Measurements from ENCODE around the gene CERCAM.

Gene CERCAM

GRCh38 chr9:128420651-128421481 is at the start of gene CERCAM:
Gene CERCAM (plus strand): TSS chr9:128420857. CDS start chr9:128420878, 21 bp downstream.
- DNase-seq = peak; percentile 53

GRCh38 chr9:128371630-128372117 is 49.0 kb upstream of the CERCAM start:
- DNase-seq = peak; percentile 11

- DNase-seq = no peak
Observed at GRCh38 chr9:128372188-128372641, 48.4 kb upstream of the CERCAM start.

GRCh38 chr9:128372784-128373183 is 47.9 kb upstream of the CERCAM start:
- DNase-seq = peak; percentile 8

- no peak for DNase-seq
Observed at GRCh38 chr9:128374221-128374675, 46.4 kb upstream of the CERCAM start.

GRCh38 chr9:128375865-128376264 is 44.8 kb upstream of the CERCAM start:
- DNase-seq = no peak

GRCh38 chr9:128382261-128382660 is 38.4 kb upstream of the CERCAM start:
- no peak for DNase-seq

GRCh38 chr9:128383007-128383753 is 37.5 kb upstream of the CERCAM start:
- no peak for DNase-seq

GRCh38 chr9:128383791-128384190 is 36.9 kb upstream of the CERCAM start:
- DNase-seq = no peak

GRCh38 chr9:128384801-128385495 is 35.7 kb upstream of the CERCAM start:
- DNase-seq = no peak

GRCh38 chr9:128385496-128386460 is 34.9 kb upstream of the CERCAM start:
- no peak for DNase-seq

GRCh38 chr9:128388150-128388549 is 32.5 kb upstream of the CERCAM start:
- no peak for DNase-seq

- no peak for DNase-seq
Observed at GRCh38 chr9:128389395-128390149, 31.1 kb upstream of the CERCAM start.

- DNase-seq = no peak
Observed at GRCh38 chr9:128390150-128390812, 30.4 kb upstream of the CERCAM start.

GRCh38 chr9:128390813-128391711 is 29.6 kb upstream of the CERCAM start:
- DNase-seq = no peak

GRCh38 chr9:128391956-128392301 is 28.7 kb upstream of the CERCAM start:
- no peak for DNase-seq

- DNase-seq = no peak
Observed at GRCh38 chr9:128392302-128393144, 28.1 kb upstream of the CERCAM start.

GRCh38 chr9:128393145-128393775 is 27.4 kb upstream of the CERCAM start:
- no peak for DNase-seq
